HG03432 (cell line): ENCODE measurements around the gene GADL1.

Source experiments
- ATAC-seq: cut with Tn5 transposase; IDR thresholded peaks from one replicate; pipeline ENCODE4 v1.9.1; 2021; ENCODE audit warnings: mild to moderate bottlenecking, moderate library complexity; ENCODE audit not compliant: unreplicated experiment

The GADL1 gene

GRCh38 chr3:30729936-30730335 lies 164.5 kb downstream of the GADL1 start:
- no peak for ATAC-seq

GRCh38 chr3:30729512-30729911 lies 164.9 kb downstream of the GADL1 start:
- ATAC-seq: no peak

- no peak for ATAC-seq
These were observed 166.3 kb downstream of the GADL1 start for GRCh38 chr3:30728143-30728542.

- ATAC-seq: no peak
These were observed 169.6 kb downstream of the GADL1 start for GRCh38 chr3:30724863-30725262.

GRCh38 chr3:30723211-30723610 lies 171.2 kb downstream of the GADL1 start:
- ATAC-seq: no peak

- ATAC-seq: no peak
These were observed 173.2 kb downstream of the GADL1 start for GRCh38 chr3:30721314-30721634.

- no peak for ATAC-seq
These were observed 173.7 kb downstream of the GADL1 start for GRCh38 chr3:30720586-30721313.

GRCh38 chr3:30719536-30719935 lies 174.9 kb downstream of the GADL1 start:
- ATAC-seq: no peak

GRCh38 chr3:30713885-30714503 lies 180.5 kb downstream of the GADL1 start:
- no peak for ATAC-seq

- no peak for ATAC-seq
These were observed 181.5 kb downstream of the GADL1 start for GRCh38 chr3:30712991-30713390.

- no peak for ATAC-seq
These were observed 182.6 kb downstream of the GADL1 start for GRCh38 chr3:30711867-30712266.

- no peak for ATAC-seq
These were observed 183.3 kb downstream of the GADL1 start for GRCh38 chr3:30711151-30711550.

GRCh38 chr3:30710017-30710416 lies 184.4 kb downstream of the GADL1 start:
- ATAC-seq: no peak

GRCh38 chr3:30708472-30708871 lies 186.0 kb downstream of the GADL1 start:
- no peak for ATAC-seq

- ATAC-seq: no peak
These were observed 186.6 kb downstream of the GADL1 start for GRCh38 chr3:30707825-30708224.

- ATAC-seq: no peak
These were observed 189.2 kb downstream of the GADL1 start for GRCh38 chr3:30704931-30705890.

GRCh38 chr3:30702828-30703397 lies 191.5 kb downstream of the GADL1 start:
- no peak for ATAC-seq

GRCh38 chr3:30702038-30702827 lies 192.2 kb downstream of the GADL1 start:
- no peak for ATAC-seq

GRCh38 chr3:30700702-30701321 lies 193.6 kb downstream of the GADL1 start:
- no peak for ATAC-seq

- ATAC-seq: no peak
These were observed 194.5 kb downstream of the GADL1 start for GRCh38 chr3:30699927-30700326.
